Measurements from ENCODE around the gene BORCS5. TPM values are rescaled to one million over a fixed set of nuclear protein-coding genes. Genes with fewer than 3 reads are reported as not detected.

The BORCS5 gene
- total RNA-seq, 2 donors from 2014 or later = 9.7 to 26.8 TPM

DNA sequence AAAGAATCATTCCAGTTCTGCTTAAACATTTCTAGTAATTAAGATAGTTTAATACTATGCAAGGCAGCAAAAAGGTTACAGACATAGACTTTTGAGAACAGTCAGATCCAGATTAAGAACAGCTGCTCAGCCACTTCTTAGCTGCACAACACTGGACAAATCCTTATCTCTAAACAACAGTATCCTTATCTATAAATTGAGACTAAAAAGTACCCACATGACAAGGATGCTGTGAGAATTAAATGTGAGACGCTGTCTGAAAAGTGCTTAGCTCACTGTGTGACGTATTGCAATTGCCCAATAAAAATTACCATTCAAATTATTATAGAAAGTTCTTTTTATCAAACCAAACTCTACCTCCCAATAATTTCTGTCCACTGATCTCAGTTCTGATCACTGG is 35.5 kb downstream of the BORCS5 start:
- Histone ChIP-seq H3K27me3 (replicated peaks; ENCODE audit: insufficient read depth) (no peaks in the 10 kb centered on the region), H3K9me3 (no peaks in the 10 kb centered on the region), H3K4me1 (replicated peaks) (no peaks in the 10 kb centered on the region), H3K36me3 (no peaks in the 10 kb centered on the region), H3K4me3 (no peak overlapping the region), H3K27ac (no peak overlapping the region)
- intact Hi-C loops (cut with DNase I) = no loop called here
- TF ChIP-seq POLR2AphosphoS5 (IDR thresholded peaks at IDR 0.05) (no peak), POLR2A (IDR thresholded peaks at IDR 0.05) (no peak)
- TF ChIP-seq, protein P1, sequence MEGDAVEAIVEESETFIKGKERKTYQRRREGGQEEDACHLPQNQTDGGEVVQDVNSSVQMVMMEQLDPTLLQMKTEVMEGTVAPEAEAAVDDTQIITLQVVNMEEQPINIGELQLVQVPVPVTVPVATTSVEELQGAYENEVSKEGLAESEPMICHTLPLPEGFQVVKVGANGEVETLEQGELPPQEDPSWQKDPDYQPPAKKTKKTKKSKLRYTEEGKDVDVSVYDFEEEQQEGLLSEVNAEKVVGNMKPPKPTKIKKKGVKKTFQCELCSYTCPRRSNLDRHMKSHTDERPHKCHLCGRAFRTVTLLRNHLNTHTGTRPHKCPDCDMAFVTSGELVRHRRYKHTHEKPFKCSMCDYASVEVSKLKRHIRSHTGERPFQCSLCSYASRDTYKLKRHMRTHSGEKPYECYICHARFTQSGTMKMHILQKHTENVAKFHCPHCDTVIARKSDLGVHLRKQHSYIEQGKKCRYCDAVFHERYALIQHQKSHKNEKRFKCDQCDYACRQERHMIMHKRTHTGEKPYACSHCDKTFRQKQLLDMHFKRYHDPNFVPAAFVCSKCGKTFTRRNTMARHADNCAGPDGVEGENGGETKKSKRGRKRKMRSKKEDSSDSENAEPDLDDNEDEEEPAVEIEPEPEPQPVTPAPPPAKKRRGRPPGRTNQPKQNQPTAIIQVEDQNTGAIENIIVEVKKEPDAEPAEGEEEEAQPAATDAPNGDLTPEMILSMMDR (IDR thresholded peaks at IDR 0.05) = no peak
- WGBS = 67% methylated on average over 2 of the region's 2 CpGs
- DNase-seq (ENCODE audit: low spot score) = no peak

DNA sequence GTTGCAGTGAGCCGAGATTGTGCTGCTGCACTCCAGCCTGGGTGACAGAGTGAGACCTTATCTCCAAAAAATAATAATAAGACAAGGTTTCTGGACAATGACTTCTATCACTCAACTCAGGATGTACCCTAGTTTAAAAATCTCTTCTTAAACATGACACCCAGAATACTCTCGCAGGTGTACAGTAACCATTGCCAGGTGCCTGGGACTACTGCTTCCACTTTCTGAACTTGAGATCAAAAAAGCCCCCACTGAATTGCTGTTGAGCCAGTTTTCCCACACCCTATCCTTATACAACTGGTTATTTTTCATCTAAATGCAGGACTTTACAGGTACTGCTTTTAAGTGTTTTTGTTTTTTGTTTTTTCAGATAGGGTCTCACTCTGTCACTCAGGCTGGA is 36.3 kb downstream of the BORCS5 start:
- no peak overlapping the region for H3K27ac ChIP-seq
- no peak for DNase-seq (ENCODE audit: low spot score)
- intact Hi-C loops (cut with DNase I) = no loop called here
- H3K9me3 ChIP-seq = no peaks in the 10 kb centered on the region
- TF ChIP-seq, protein P1 (IDR thresholded peaks at IDR 0.05) = no peak
- TF ChIP-seq POLR2A (IDR thresholded peaks at IDR 0.05) (no peak), POLR2AphosphoS5 (IDR thresholded peaks at IDR 0.05) (no peak)
- H3K27me3 ChIP-seq (replicated peaks; ENCODE audit: insufficient read depth) = no peaks in the 10 kb centered on the region
- H3K36me3 ChIP-seq = no peaks in the 10 kb centered on the region
- WGBS = 82% methylated on average over 2 of the region's 2 CpGs
- no peaks in the 10 kb centered on the region for H3K4me1 ChIP-seq (replicated peaks)
- no peak overlapping the region for H3K4me3 ChIP-seq

DNA sequence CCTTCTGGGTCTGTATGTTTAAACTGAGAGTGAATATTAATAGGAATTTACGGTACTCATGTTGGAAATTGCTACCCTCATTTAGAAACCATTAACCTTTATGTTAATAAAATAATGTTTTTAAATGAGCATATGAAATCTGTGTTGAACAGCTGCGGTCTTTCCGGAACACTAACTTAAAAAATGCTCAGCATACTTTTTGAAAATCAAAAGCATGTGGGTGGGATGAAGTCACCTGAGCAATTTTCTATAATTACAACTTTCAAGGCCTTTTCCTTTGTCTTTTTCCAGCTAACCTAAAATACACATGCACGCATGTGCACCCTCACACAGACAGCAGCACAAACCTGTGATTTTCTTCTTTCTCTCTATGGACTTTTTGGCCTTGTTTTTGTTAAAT is 39.8 kb downstream of the BORCS5 start:
- Histone ChIP-seq H3K27ac (no peak overlapping the region), H3K27me3 (replicated peaks; ENCODE audit: insufficient read depth) (no peaks in the 10 kb centered on the region), H3K36me3 (no peaks in the 10 kb centered on the region), H3K9me3 (no peaks in the 10 kb centered on the region), H3K4me1 (replicated peaks) (no peaks in the 10 kb centered on the region), H3K4me3 (no peak overlapping the region)
- 87% methylated on average over 4 of the region's 4 CpGs for WGBS
- TF ChIP-seq POLR2AphosphoS5 (IDR thresholded peaks at IDR 0.05) (no peak), POLR2A (IDR thresholded peaks at IDR 0.05) (no peak)
- TF ChIP-seq, protein P1 (IDR thresholded peaks at IDR 0.05) = no peak
- intact Hi-C loops (cut with DNase I) = no loop called here
- DNase-seq (ENCODE audit: low spot score) = no peak

DNA sequence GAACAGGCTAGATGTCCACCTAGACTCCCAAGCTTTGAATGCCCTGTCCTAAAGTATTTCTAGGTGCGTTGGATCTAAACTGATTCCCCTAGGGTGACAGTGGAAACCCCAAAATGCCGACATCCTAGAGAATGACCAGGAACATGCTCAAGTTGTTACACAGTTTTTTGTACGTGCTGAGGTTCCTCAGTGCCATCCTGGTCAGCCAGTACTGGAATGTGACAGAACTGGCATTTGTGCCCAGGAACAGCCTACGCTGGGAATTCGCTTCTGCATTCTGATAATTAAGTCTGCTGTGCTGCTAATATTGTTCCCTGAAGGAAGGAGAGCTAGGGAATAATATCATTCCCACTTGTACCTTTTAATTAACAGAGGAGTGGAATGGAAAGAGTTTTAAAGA is 40.3 kb downstream of the BORCS5 start:
- TF ChIP-seq POLR2AphosphoS5 (IDR thresholded peaks at IDR 0.05) (no peak), POLR2A (IDR thresholded peaks at IDR 0.05) (no peak)
- TF ChIP-seq, protein P1 (IDR thresholded peaks at IDR 0.05) = no peak
- Histone ChIP-seq H3K4me1 (replicated peaks) (no peaks in the 10 kb centered on the region), H3K27me3 (replicated peaks; ENCODE audit: insufficient read depth) (no peaks in the 10 kb centered on the region), H3K27ac (no peak overlapping the region), H3K9me3 (no peaks in the 10 kb centered on the region), H3K4me3 (no peak overlapping the region), H3K36me3 (no peaks in the 10 kb centered on the region)
- WGBS = 89% methylated on average over 5 of the region's 5 CpGs
- DNase-seq (ENCODE audit: low spot score) = no peak
- intact Hi-C loops (cut with DNase I) = no loop called here

DNA sequence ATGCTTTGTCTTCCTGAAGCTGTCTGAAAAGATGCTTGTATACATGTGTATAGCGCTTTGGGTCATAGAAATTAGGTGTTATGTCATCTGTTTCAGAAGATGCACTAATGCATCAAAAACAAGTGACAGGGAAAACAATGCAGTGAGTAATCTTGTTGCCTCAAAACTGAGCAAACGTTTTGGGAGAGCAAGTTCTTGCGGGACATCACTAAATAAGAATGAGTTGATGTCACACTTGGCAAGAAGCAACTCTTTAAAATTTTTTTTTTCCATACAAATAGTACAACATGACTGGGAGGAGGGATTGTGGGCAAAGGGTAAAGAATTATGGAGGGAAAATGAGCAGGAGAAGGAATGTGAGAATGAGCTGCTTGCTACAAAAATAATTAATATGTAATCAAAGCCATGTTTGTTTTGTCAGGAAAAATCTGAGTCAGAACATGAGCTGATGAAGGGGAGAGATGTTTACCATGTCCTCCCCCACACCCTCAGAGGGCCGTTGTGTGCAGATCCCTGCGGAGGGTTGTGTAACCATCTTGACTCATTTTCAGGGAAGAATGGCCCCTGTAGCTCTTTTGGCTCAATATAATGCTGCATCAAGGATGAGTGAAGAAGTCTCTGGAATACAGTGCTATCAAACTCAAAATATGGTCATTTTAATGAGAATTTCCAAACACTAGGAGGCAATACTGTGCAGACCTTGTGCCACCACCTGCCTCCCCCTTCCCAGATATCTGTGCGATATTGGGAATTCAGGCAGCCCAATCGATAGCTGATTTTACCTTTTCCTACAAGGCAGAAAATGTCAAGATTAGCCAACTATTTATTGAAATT is 41.4 kb downstream of the BORCS5 start:
- H3K4me3 ChIP-seq = no peak overlapping the region
- H3K4me1 ChIP-seq (replicated peaks) = peaks cover under 1% of the 10 kb centered on the region
- DNase-seq (ENCODE audit: low spot score) = peak; percentile 42
- H3K27ac ChIP-seq = peak overlapping the region; percentile 27 to 44
- WGBS = 51% methylated on average over 7 of the region's 7 CpGs
- H3K9me3 ChIP-seq = no peaks in the 10 kb centered on the region
- H3K27me3 ChIP-seq (replicated peaks; ENCODE audit: insufficient read depth) = no peaks in the 10 kb centered on the region
- TF ChIP-seq, protein P1 (IDR thresholded peaks at IDR 0.05) = no peak
- peak; percentile 53 for TF ChIP-seq POLR2AphosphoS5 (IDR thresholded peaks at IDR 0.05)
- no peaks in the 10 kb centered on the region for H3K36me3 ChIP-seq
- intact Hi-C loops (cut with DNase I) = no loop called here
